C4-2B (cell line): ENCODE results near the gene METTL21A.
A peak's percentile ranks its signal among the peaks of the same experiment; 100 is the strongest.

ENCODE experiments used
- H3K27ac ChIP-seq: fragments of 450-650 bp; 2 replicates; pipeline ENCODE4 v1.5.1; 2017
- CTCF ChIP-seq: fragments of 450-650 bp; conservative IDR thresholded peaks from 2 replicates; pipeline ENCODE4 v1.5.1; 2017; ENCODE audit warnings: mild to moderate bottlenecking
- ZFX ChIP-seq: fragments of 450-650 bp; IDR thresholded peaks from 2 replicates; pipeline ENCODE4 v1.6.1; 2017

METTL21A gene

GRCh38 chr2:207593277-207593676 lies 31.9 kb downstream of the METTL21A start:
- TF ChIP-seq ZFX (no peak), CTCF (no peak)
- no peak overlapping the region for H3K27ac ChIP-seq

DNA sequence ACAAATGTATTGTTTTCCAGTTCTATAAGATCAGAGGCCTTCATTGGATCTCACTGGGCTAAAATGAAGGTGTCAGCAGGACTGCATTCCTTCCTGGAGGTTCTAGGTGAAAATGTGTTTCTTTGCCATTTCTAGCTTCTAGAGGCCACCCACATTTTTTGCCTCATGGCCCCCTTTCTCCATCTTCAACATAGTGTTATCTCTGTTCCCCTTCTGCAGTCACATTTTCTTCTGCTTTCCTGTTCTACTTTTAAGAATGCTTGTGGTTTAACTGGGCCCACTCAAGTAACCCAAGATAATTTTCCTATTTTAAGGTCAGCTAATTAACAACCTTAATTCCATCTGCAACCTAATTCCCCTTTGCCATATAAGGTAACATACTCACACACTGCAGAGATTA lies 36.1 kb downstream of the METTL21A start:
- no peak for TF ChIP-seq CTCF
- TF ChIP-seq ZFX, result no peak
- H3K27ac ChIP-seq, result no peak overlapping the region

DNA sequence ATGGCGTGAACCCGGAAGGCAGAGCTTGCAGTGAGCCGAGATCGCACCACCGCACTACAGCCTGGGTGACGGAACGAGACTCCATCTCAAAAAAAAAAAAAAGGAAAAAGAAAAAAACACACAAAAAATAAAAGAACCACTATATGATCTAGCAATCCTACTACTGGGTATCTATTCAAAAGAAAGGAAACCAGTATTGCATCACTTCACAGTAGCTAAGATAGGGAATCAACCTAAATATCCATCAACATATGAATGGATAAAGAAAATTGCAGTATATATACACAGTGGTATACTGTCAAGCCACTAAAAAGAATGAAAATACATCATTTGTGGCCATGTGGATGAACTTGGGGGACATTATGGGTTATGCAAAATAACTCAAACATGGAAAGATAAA lies 37.9 kb downstream of the METTL21A start:
- TF ChIP-seq CTCF, result no peak
- TF ChIP-seq ZFX, result no peak

GRCh38 chr2:207584952-207585351 lies 40.2 kb downstream of the METTL21A start:
- peak overlapping the region; percentile 68 for H3K27ac ChIP-seq
- TF ChIP-seq CTCF (no peak), ZFX (no peak)

More for the DNA sequence above, 37.9 kb downstream of the METTL21A start:
- H3K27ac ChIP-seq, result peak overlapping the region; percentile 27; the same call in 1 of the 2 replicates

DNA sequence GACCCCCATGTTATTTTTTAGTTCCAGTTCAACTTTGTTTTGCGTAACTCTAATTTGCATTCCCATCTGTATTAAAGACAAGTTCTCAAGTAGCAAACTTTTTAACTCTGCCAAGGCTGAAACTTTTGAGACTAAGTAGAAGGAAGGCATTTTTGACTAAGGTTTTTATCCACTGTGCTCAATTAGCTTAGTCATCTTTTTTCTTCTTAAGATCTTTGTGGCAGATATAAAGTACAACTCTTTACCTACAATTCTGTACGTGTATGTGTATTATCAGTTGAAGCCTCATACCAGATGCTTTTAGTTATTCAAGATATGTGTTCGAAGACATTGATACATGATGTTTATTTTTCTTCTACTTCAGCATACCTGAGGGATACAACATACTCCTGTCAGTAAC lies 53.8 kb downstream of the METTL21A start:
- H3K27ac ChIP-seq, result no peak overlapping the region
- TF ChIP-seq CTCF, result no peak

DNA sequence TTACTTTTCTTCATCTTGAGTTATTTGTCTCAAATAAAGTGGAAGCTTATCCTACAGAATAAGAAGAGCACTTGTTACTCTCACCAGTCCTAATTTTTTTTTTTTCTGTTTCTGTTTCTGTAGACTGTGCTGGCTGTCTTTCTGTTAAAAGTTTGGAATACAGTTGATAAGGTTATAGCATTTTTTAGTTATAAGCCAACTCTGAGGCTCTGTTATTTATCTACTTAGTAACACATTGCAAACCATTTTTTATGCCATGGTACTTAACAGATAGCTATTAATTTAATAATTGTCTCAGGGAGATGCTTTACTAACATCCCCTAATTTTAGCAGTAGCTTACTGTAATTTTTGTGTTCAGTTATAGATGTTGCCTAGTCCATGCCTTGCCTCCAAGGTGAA lies 57.5 kb downstream of the METTL21A start:
- no peak for TF ChIP-seq ZFX
- no peak for TF ChIP-seq CTCF

GRCh38 chr2:207565736-207566500 lies 59.3 kb downstream of the METTL21A start:
- H3K27ac ChIP-seq, result no peak overlapping the region
- no peak for TF ChIP-seq ZFX
- no peak for TF ChIP-seq CTCF

More for the DNA sequence above, 57.5 kb downstream of the METTL21A start:
- no peak overlapping the region for H3K27ac ChIP-seq
